ENCODE measurements around the gene LRRN2. TPM values are rescaled to one million over a fixed set of nuclear protein-coding genes. Genes with fewer than 3 reads are reported as not detected.

LRRN2 gene
- total and polyA plus RNA-seq, 9 of the 15 experiments (the other 6 are each of a cell fraction or from before 2014, with no cell fraction given): 0.05 TPM; not detected in 8

GRCh38 chr1:204647114-204647804, 38.3 kb downstream of the LRRN2 start (continued):
- TF ChIP-seq ZNF592 (IDR thresholded peaks at IDR 0.05): no peak
- TF ChIP-seq NCOR1 (IDR thresholded peaks at IDR 0.05): peak; percentile 45; the same call in 1 of the 2 replicates
- TF ChIP-seq ZNF24 (IDR thresholded peaks at IDR 0.05): peak; percentile 50; the same call in 1 of the 2 replicates
- TF ChIP-seq SFPQ (IDR thresholded peaks at IDR 0.05; ENCODE audit: low read depth, low read length): no peak
- TF ChIP-seq MIER1 (IDR thresholded peaks at IDR 0.05; ENCODE audit: low read depth): peak; percentile 99
- no peak for TF ChIP-seq MYBL2 (IDR thresholded peaks at IDR 0.05; ENCODE audit: low read depth)
- no peak for TF ChIP-seq MYBL2 (CRISPR knock-in tag; IDR thresholded peaks at IDR 0.05; ENCODE audit: borderline replicate concordance)
- TF ChIP-seq MEIS2 (IDR thresholded peaks at IDR 0.05; ENCODE audit: partially characterized antibody): peak; percentile 58
- TF ChIP-seq MAZ (CRISPR knock-in tag; conservative IDR thresholded peaks at IDR 0.05 in 1 of 2, IDR thresholded peaks at IDR 0.05 in 1 of 2): peak; percentile 37 to 90; a peak in 3 of 4 replicates
- TF ChIP-seq, protein P1, sequence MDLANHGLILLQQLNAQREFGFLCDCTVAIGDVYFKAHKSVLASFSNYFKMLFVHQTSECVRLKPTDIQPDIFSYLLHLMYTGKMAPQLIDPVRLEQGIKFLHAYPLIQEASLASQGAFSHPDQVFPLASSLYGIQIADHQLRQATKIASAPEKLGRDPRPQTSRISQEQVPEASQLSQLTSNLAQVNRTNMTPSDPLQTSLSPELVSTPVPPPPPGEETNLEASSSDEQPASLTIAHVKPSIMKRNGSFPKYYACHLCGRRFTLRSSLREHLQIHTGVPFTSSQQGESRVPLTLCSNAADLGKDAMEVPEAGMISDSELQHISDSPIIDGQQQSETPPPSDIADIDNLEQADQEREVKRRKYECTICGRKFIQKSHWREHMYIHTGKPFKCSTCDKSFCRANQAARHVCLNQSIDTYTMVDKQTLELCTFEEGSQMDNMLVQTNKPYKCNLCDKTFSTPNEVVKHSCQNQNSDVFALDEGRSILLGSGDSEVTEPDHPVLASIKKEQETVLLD (IDR thresholded peaks at IDR 0.05): 0 out of 2 replicates have a peak, but pooled peaks have one; percentile 51
- TF ChIP-seq C11orf30 (IDR thresholded peaks at IDR 0.05; ENCODE audit: low read depth): peak; percentile 100
- TF ChIP-seq DDX20 (tag; IDR thresholded peaks at IDR 0.05; ENCODE audit: low read depth): peak; percentile 76
- TF ChIP-seq HOXB6 (CRISPR knock-in tag; IDR thresholded peaks at IDR 0.05; ENCODE audit: borderline replicate concordance): no peak
- TF ChIP-seq THRB (CRISPR knock-in tag; conservative IDR thresholded peaks at IDR 0.05): peak; percentile 86
- TF ChIP-seq ZNF165 (CRISPR knock-in tag; IDR thresholded peaks at IDR 0.05; ENCODE audit: borderline replicate concordance): 0 out of 2 replicates have a peak, but pooled peaks have one; percentile 11
- TF ChIP-seq HDAC3 (IDR thresholded peaks at IDR 0.05; ENCODE audit: borderline replicate concordance, partially characterized antibody): peak; percentile 50
- TF ChIP-seq BACH1 (tag; IDR thresholded peaks at IDR 0.05): peak; percentile 100
- 0 out of 2 replicates have a peak, but pooled peaks have one; percentile 64 for TF ChIP-seq FOXJ2 (tag; IDR thresholded peaks at IDR 0.05)

All from K562 (cell line).